Liver (tissue), 9 donors: Measurements from ENCODE around the gene FAM53B. TPM values are rescaled to one million over a fixed set of nuclear protein-coding genes. Genes with fewer than 3 reads are reported as not detected.

Experiments
- DNase-seq: peaks from one replicate; pipeline ENCODE4 v3.0.0-alpha.2; 2017; ENCODE audit warnings: low spot score
- H3K27ac ChIP-seq, 2 donors: one replicate each; pipeline ENCODE4 v1.7.0; 2013; ENCODE audit warnings: inconsistent platforms in 2 of 2, low read length in 2 of 2, control low read depth in 1 of 2, low read depth in 1 of 2, mild to moderate bottlenecking in 1 of 2
- H3K27me3 ChIP-seq, 4 donors: one replicate each; pipeline versions ENCODE4 v1.6.1 to v1.7.0; 2013; ENCODE audit warnings: low read length in 3 of 4, inconsistent platforms in 1 of 4, mild to moderate bottlenecking in 1 of 4, moderate library complexity in 1 of 4; ENCODE audit not compliant: control insufficient read depth in 4 of 4, insufficient read depth in 4 of 4
- H3K36me3 ChIP-seq, 4 donors: one replicate each; pipeline versions ENCODE4 v1.6.1 to v1.7.0; 2013; ENCODE audit warnings: low read length in 3 of 4, mild to moderate bottlenecking in 3 of 4, low read depth in 1 of 4, moderate library complexity in 1 of 4; ENCODE audit not compliant: control insufficient read depth in 4 of 4, insufficient read depth in 3 of 4
- H3K4me1 ChIP-seq, 4 donors: one replicate each; pipeline versions ENCODE4 v1.6.1 to v1.7.0; 2013; ENCODE audit warnings: low read length in 3 of 4, mild to moderate bottlenecking in 3 of 4, moderate library complexity in 1 of 4; ENCODE audit not compliant: control insufficient read depth in 4 of 4, insufficient read depth in 4 of 4
- H3K4me3 ChIP-seq, 3 donors: one replicate each; pipeline versions ENCODE4 v1.6.1 to v1.7.0; 2013; ENCODE audit warnings: low read length in 3 of 3, control low read depth in 1 of 3, low read depth in 1 of 3, mild to moderate bottlenecking in 1 of 3
- H3K9ac ChIP-seq, 2 donors: one replicate each; pipeline ENCODE4 v1.7.0; 2013; ENCODE audit warnings: low read length in 2 of 2, mild to moderate bottlenecking in 2 of 2, moderate library complexity in 2 of 2, control low read depth in 1 of 2, low read depth in 1 of 2
- H3K9me3 ChIP-seq, 4 donors: one replicate each; pipeline versions ENCODE4 v1.6.1 to v1.7.0; 2013; ENCODE audit warnings: low read length in 3 of 4; ENCODE audit not compliant: control insufficient read depth in 4 of 4
- ATF3 ChIP-seq: IDR thresholded peaks from 2 replicates; pipeline ENCODE4 v1.6.1; 2016; ENCODE audit warnings: antibody characterized with exemption
- EGR1 ChIP-seq, 2 donors: IDR thresholded peaks; 2 replicates each; pipeline ENCODE4 v1.6.1; 2016 to 2018; ENCODE audit warnings: antibody characterized with exemption in 2 of 2, low read depth in 2 of 2
- FOXA1 ChIP-seq: IDR thresholded peaks from 2 replicates; pipeline ENCODE4 v1.6.1; 2016; ENCODE audit warnings: antibody characterized with exemption
- FOXA2 ChIP-seq: IDR thresholded peaks from 2 replicates; pipeline ENCODE4 v1.6.1; 2016; ENCODE audit warnings: antibody characterized with exemption
- GABPA ChIP-seq, 2 donors: IDR thresholded peaks in 1 of 2; conservative IDR thresholded peaks in 1 of 2; 2 replicates each; pipeline ENCODE4 v1.6.1; 2016; ENCODE audit warnings: antibody characterized with exemption in 2 of 2, mild to moderate bottlenecking in 1 of 2, moderate library complexity in 1 of 2
- HNF4A ChIP-seq, 2 donors: conservative IDR thresholded peaks; 2 replicates each; pipeline ENCODE4 v1.6.1; 2016; ENCODE audit warnings: antibody characterized with exemption in 2 of 2, mild to moderate bottlenecking in 2 of 2
- HNF4G ChIP-seq: IDR thresholded peaks from 2 replicates; pipeline ENCODE4 v1.6.1; 2016; ENCODE audit warnings: antibody characterized with exemption
- JUND ChIP-seq, 2 donors: IDR thresholded peaks; 2 replicates each; pipeline ENCODE4 v1.6.1; 2016; ENCODE audit warnings: antibody characterized with exemption in 2 of 2
- NR2F2 ChIP-seq: IDR thresholded peaks from 2 replicates; pipeline ENCODE4 v1.6.1; 2016; ENCODE audit warnings: antibody characterized with exemption
- RAD21 ChIP-seq, 2 donors: IDR thresholded peaks; 2 replicates each; pipeline ENCODE4 v1.6.1; 2016; ENCODE audit warnings: antibody characterized with exemption in 2 of 2, mild to moderate bottlenecking in 2 of 2
- REST ChIP-seq: IDR thresholded peaks from 2 replicates; pipeline ENCODE4 v1.6.1; 2016; ENCODE audit warnings: antibody characterized with exemption, mild to moderate bottlenecking
- RXRA ChIP-seq, 2 donors: IDR thresholded peaks; 2 replicates each; pipeline ENCODE4 v1.6.1; 2017 to 2018; ENCODE audit warnings: antibody characterized with exemption in 2 of 2, mild to moderate bottlenecking in 1 of 2
- SP1 ChIP-seq: IDR thresholded peaks from 2 replicates; pipeline ENCODE4 v1.6.1; 2018; ENCODE audit warnings: antibody characterized with exemption, mild to moderate bottlenecking
- TAF1 ChIP-seq: conservative IDR thresholded peaks from 2 replicates; pipeline ENCODE4 v1.6.1; 2016; ENCODE audit warnings: antibody characterized with exemption, mild to moderate bottlenecking
- YY1 ChIP-seq: IDR thresholded peaks from 2 replicates; pipeline ENCODE4 v1.6.1; 2016; ENCODE audit warnings: antibody characterized with exemption, mild to moderate bottlenecking
- WGBS: extraction: QIAGEN DNeasy Blood & Tissue Kit; methylation state at CpG from one replicate; pipeline ENCODE4 v1.1.7; 2013; 5-methylcytosine and 5-hydroxymethylcytosine counted together
- polyA plus RNA-seq, 2 donors: library from polyadenylated mRNA; stranded (reverse) in 1 of 2; unstranded in 1 of 2; fragments of 200-250 nt in 1 of 2; fragments of >200 nt in 1 of 2; fragmentation: Nextera tagmentation in 1 of 2; extraction: Ambion mirVana in 1 of 2; gene quantifications; one replicate each; pipeline versions ENCODE4 v1.2.1 to v1.2.3, GENCODE V29; 2013 to 2015
- total RNA-seq, 2 donors: library from RNA; depleted of rRNA; stranded (reverse); fragments of >200 nt; gene quantifications; one replicate each; pipeline ENCODE4 v1.2.3, GENCODE V29; 2014
- TF ChIP-seq, protein P1 (sequence below): IDR thresholded peaks from 2 replicates; pipeline ENCODE4 v1.6.1; 2016; ENCODE audit warnings: antibody characterized with exemption
- TF ChIP-seq, protein P2 (sequence below): IDR thresholded peaks from 2 replicates; pipeline ENCODE4 v1.6.1; 2016; ENCODE audit warnings: antibody characterized with exemption
- TF ChIP-seq, protein P3 (sequence below): fragments of 150-350 bp; IDR thresholded peaks from 2 replicates; pipeline ENCODE4 v1.5.1; 2017; ENCODE audit warnings: improper control_type of control experiment, low read depth, low read length; ENCODE audit not compliant: missing input control
- donor health status: healthy.
- donor health status: healthy.
- donor health status: healthy.
- donor health status: healthy.
- donor health status: healthy.

FAM53B gene
- total and polyA plus RNA-seq, 4 donors, result 1.1 to 24.0 (median 6.3) TPM

- WGBS, result 87% methylated on average over 29 of the region's 29 CpGs
- Histone ChIP-seq H3K4me1 (peaks cover 0 to 6% (median 0%) of the 10 kb centered on the region in 4 donors), H3K27ac (no peak overlapping the region), H3K36me3 (no peaks in the 10 kb centered on the region), H3K9me3 (no peaks in the 10 kb centered on the region), H3K4me3 (no peak overlapping the region), H3K27me3 (no peaks in the 10 kb centered on the region), H3K9ac (no peak overlapping the region)
- TF ChIP-seq RXRA (IDR thresholded peaks at IDR 0.05) (no peak), GABPA (IDR thresholded peaks at IDR 0.05 in 1 of 2, conservative IDR thresholded peaks at IDR 0.05 in 1 of 2) (no peak), REST (no peak), EGR1 (IDR thresholded peaks at IDR 0.05; ENCODE audit: low read depth in 2 of 2) (no peak), FOXA2 (no peak), NR2F2 (no peak), JUND (IDR thresholded peaks at IDR 0.05) (no peak), SP1 (no peak), TAF1 (no peak), FOXA1 (no peak), ATF3 (no peak), YY1 (no peak)
- no peak for DNase-seq
Observed at GRCh38 chr10:124601431-124602120, 142.6 kb downstream of the FAM53B start.

- Histone ChIP-seq H3K9ac (no peak overlapping the region), H3K4me3 (no peak overlapping the region), H3K4me1 (peaks cover 0 to 7% (median 0%) of the 10 kb centered on the region in 4 donors), H3K36me3 (no peaks in the 10 kb centered on the region), H3K27me3 (no peaks in the 10 kb centered on the region), H3K9me3 (no peaks in the 10 kb centered on the region), H3K27ac (no peak overlapping the region)
- no peak for DNase-seq
- WGBS, result 95% methylated on average over 12 of the region's 12 CpGs
- TF ChIP-seq YY1 (no peak), FOXA1 (no peak), HNF4A (conservative IDR thresholded peaks at IDR 0.05) (no peak), REST (no peak), RAD21 (IDR thresholded peaks at IDR 0.05) (no peak), NR2F2 (no peak), ATF3 (no peak), GABPA (IDR thresholded peaks at IDR 0.05 in 1 of 2, conservative IDR thresholded peaks at IDR 0.05 in 1 of 2) (no peak), TAF1 (no peak), RXRA (IDR thresholded peaks at IDR 0.05) (no peak), HNF4G (no peak), FOXA2 (no peak), EGR1 (IDR thresholded peaks at IDR 0.05; ENCODE audit: low read depth in 2 of 2) (no peak)
- TF ChIP-seq, protein P1, sequence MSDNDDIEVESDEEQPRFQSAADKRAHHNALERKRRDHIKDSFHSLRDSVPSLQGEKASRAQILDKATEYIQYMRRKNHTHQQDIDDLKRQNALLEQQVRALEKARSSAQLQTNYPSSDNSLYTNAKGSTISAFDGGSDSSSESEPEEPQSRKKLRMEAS, result no peak
- TF ChIP-seq, protein P2, sequence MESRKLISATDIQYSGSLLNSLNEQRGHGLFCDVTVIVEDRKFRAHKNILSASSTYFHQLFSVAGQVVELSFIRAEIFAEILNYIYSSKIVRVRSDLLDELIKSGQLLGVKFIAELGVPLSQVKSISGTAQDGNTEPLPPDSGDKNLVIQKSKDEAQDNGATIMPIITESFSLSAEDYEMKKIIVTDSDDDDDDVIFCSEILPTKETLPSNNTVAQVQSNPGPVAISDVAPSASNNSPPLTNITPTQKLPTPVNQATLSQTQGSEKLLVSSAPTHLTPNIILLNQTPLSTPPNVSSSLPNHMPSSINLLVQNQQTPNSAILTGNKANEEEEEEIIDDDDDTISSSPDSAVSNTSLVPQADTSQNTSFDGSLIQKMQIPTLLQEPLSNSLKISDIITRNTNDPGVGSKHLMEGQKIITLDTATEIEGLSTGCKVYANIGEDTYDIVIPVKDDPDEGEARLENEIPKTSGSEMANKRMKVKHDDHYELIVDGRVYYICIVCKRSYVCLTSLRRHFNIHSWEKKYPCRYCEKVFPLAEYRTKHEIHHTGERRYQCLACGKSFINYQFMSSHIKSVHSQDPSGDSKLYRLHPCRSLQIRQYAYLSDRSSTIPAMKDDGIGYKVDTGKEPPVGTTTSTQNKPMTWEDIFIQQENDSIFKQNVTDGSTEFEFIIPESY, result no peak
- TF ChIP-seq, protein P3, sequence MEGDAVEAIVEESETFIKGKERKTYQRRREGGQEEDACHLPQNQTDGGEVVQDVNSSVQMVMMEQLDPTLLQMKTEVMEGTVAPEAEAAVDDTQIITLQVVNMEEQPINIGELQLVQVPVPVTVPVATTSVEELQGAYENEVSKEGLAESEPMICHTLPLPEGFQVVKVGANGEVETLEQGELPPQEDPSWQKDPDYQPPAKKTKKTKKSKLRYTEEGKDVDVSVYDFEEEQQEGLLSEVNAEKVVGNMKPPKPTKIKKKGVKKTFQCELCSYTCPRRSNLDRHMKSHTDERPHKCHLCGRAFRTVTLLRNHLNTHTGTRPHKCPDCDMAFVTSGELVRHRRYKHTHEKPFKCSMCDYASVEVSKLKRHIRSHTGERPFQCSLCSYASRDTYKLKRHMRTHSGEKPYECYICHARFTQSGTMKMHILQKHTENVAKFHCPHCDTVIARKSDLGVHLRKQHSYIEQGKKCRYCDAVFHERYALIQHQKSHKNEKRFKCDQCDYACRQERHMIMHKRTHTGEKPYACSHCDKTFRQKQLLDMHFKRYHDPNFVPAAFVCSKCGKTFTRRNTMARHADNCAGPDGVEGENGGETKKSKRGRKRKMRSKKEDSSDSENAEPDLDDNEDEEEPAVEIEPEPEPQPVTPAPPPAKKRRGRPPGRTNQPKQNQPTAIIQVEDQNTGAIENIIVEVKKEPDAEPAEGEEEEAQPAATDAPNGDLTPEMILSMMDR, result no peak
Observed at GRCh38 chr10:124601016-124601415, 143.2 kb downstream of the FAM53B start.
